HG03342 (cell line): ENCODE measurements around the gene CD163.
"Not testable (repeated sequence)": the region's sequence is repeated elsewhere in the genome, so short reads cannot be mapped to it uniquely, and the experiment has no call there.

ENCODE experiments used
- ATAC-seq: cut with Tn5 transposase; IDR thresholded peaks from one replicate; pipeline ENCODE4 v1.9.1; 2021; ENCODE audit warnings: mild to moderate bottlenecking, moderate library complexity; ENCODE audit not compliant: unreplicated experiment

CD163 gene

GRCh38 chr12:7451756-7452155, 51.8 kb downstream of the CD163 start:
- no peak for ATAC-seq

GRCh38 chr12:7450667-7451066, 52.9 kb downstream of the CD163 start:
- ATAC-seq, result no peak

GRCh38 chr12:7448099-7448498, 55.5 kb downstream of the CD163 start:
- no peak for ATAC-seq

- no peak for ATAC-seq
Measured at GRCh38 chr12:7444537-7444936, 59.0 kb downstream of the CD163 start.

- ATAC-seq, result no peak
Measured at GRCh38 chr12:7444076-7444475, 59.5 kb downstream of the CD163 start, which contains the start of gene CD163L1. Gene CD163L1, minus strand, starts transcription at chr12:7444153. Its CDS starts 26 bp downstream, at chr12:7444127.

GRCh38 chr12:7441216-7441615, 62.4 kb downstream of the CD163 start:
- ATAC-seq, result no peak

- no peak for ATAC-seq
Measured at GRCh38 chr12:7439579-7440505, 63.7 kb downstream of the CD163 start.

GRCh38 chr12:7438291-7438995, 65.1 kb downstream of the CD163 start:
- ATAC-seq, result not testable (repeated sequence)

GRCh38 chr12:7437494-7437893, 66.1 kb downstream of the CD163 start:
- ATAC-seq, result not testable (repeated sequence)

- ATAC-seq, result no peak
Measured at GRCh38 chr12:7434670-7435069, 68.9 kb downstream of the CD163 start.

- ATAC-seq, result no peak
Measured at GRCh38 chr12:7433276-7433822, 70.2 kb downstream of the CD163 start.

- no peak for ATAC-seq
Measured at GRCh38 chr12:7431993-7432685, 71.4 kb downstream of the CD163 start.
